Kidney epithelial cell (primary cell): ENCODE results near the gene HIBADH. TPM values are rescaled to one million over a fixed set of nuclear protein-coding genes. Genes with fewer than 3 reads are reported as not detected.

Experiments
- DNase-seq: peaks from one replicate; pipeline ENCODE4 v3.0.0-alpha.2; 2010; ENCODE audit warnings: low read depth
- H3K27me3 ChIP-seq: 2 replicates; pipeline ENCODE4 v1.6.0; 2011; ENCODE audit warnings: low read length; ENCODE audit not compliant: control insufficient read depth, insufficient read depth
- H3K36me3 ChIP-seq: 2 replicates; pipeline ENCODE4 v1.5.1; 2011; ENCODE audit warnings: low read length; ENCODE audit not compliant: control insufficient read depth, insufficient read depth
- H3K4me3 ChIP-seq: 2 replicates; pipeline ENCODE4 v1.5.1; 2011; ENCODE audit warnings: low read depth, mild to moderate bottlenecking, control low read depth, low read length
- CTCF ChIP-seq: IDR thresholded peaks from 2 replicates; pipeline ENCODE4 v1.5.1; 2011; ENCODE audit warnings: mild to moderate bottlenecking, moderate library complexity, low read length, control low read depth, inconsistent platforms; ENCODE audit not compliant: insufficient read depth, poor library complexity, severe bottlenecking
- total RNA-seq: library from RNA; depleted of rRNA; stranded (reverse); fragments of >200 nt; gene quantifications from 2 replicates; pipeline ENCODE4 v1.2.3, GENCODE V29; 2015

Gene HIBADH
- total RNA-seq, 1 donor from 2014 or later = 44.3 TPM

- no peak for TF ChIP-seq CTCF
- DNase-seq = no peak
- Histone ChIP-seq H3K4me3 (no peak overlapping the region), H3K36me3 (peaks cover 2% of the 10 kb centered on the region), H3K27me3 (no peaks in the 10 kb centered on the region)
Observed at GRCh38 chr7:27522566-27522965, 140.1 kb downstream of the HIBADH start.

- Histone ChIP-seq H3K27me3 (no peaks in the 10 kb centered on the region), H3K36me3 (peaks cover under 1% of the 10 kb centered on the region), H3K4me3 (no peak overlapping the region)
- TF ChIP-seq CTCF = no peak
- DNase-seq = no peak
Observed at GRCh38 chr7:27520815-27521790, 141.6 kb downstream of the HIBADH start.

- TF ChIP-seq CTCF = no peak
- DNase-seq = no peak
- Histone ChIP-seq H3K36me3 (no peaks in the 10 kb centered on the region), H3K4me3 (no peak overlapping the region), H3K27me3 (no peaks in the 10 kb centered on the region)
Observed at GRCh38 chr7:27519793-27520469, 142.8 kb downstream of the HIBADH start.

- Histone ChIP-seq H3K4me3 (no peak overlapping the region), H3K27me3 (no peaks in the 10 kb centered on the region), H3K36me3 (no peaks in the 10 kb centered on the region)
- TF ChIP-seq CTCF = no peak
- no peak for DNase-seq
Observed at GRCh38 chr7:27518561-27519350, 143.9 kb downstream of the HIBADH start.

GRCh38 chr7:27516421-27516820, 146.3 kb downstream of the HIBADH start:
- TF ChIP-seq CTCF = no peak
- Histone ChIP-seq H3K27me3 (no peaks in the 10 kb centered on the region), H3K36me3 (no peaks in the 10 kb centered on the region), H3K4me3 (no peak overlapping the region)
- DNase-seq = no peak
